Activated naive CD4-positive, alpha-beta T cell treated with anti-CD3 and anti-CD28 coated beads, Interleukin-2, amount 50 U/mL, for 72 hours (primary cell): ENCODE results near the gene POU2F1. TPM values are rescaled to one million over a fixed set of nuclear protein-coding genes. Genes with fewer than 3 reads are reported as not detected.

ENCODE experiments used
- ATAC-seq, 2 donors: fragments of 150-1000 bp; cut with Tn5 transposase; 2 replicates each; pipeline ENCODE4 v1.10.0; 2021; ENCODE audit warnings: mild to moderate bottlenecking in 2 of 2, moderate library complexity in 2 of 2
- DNase-seq, 2 donors: peaks; one replicate each; pipeline ENCODE4 v3.0.0; 2021 to 2022; ENCODE audit warnings: low spot score in 2 of 2
- H3K27ac Mint-ChIP-seq, 2 donors: one replicate each; pipeline ENCODE4 v1.8.0; 2022; ENCODE audit warnings: mild to moderate bottlenecking in 2 of 2, mixed read lengths in 2 of 2
- H3K36me3 Mint-ChIP-seq, 2 donors: one replicate each; pipeline ENCODE4 v1.8.0; 2022; ENCODE audit warnings: mixed read lengths in 2 of 2
- H3K9me3 Mint-ChIP-seq, 2 donors: one replicate each; pipeline ENCODE4 v1.8.0; 2022; ENCODE audit warnings: mixed read lengths in 2 of 2
- total RNA-seq, 2 donors: library from RNA; stranded (reverse); gene quantifications; one replicate each; pipeline ENCODE4 v1.2.3, GENCODE V29; 2022

The POU2F1 gene
- total RNA-seq, 2 donors from 2014 or later, result 32.0 to 32.1 TPM

DNA sequence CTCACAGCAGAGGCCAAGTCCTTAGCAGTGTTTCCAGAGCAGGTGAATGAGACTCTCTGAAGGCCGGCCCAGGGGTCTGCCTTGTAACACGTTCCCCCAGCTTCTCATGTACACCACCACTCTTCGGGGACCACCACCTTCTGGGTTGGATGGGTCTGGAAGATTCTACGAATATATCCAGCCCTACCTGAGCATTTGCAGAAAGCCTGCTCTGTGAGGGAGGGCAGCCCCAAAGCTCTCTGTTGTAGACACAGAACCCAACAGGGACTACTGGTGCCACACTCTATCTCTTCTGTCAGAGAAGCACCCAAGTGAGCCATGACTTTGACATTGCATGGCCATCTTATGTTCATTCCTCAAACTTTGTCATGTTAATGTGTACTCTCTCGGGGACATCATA is 235.8 kb downstream of the POU2F1 start:
- H3K36me3 Mint-ChIP-seq, result peaks cover 0 to 2% of the 10 kb centered on the region in 2 donors
- ATAC-seq (peak in 1 of 2 donors; percentile 31), DNase-seq (no peak)
- H3K9me3 Mint-ChIP-seq, result no peaks in the 10 kb centered on the region
- peak overlapping the region in 1 of 2 donors; percentile 81 for H3K27ac Mint-ChIP-seq

GRCh38 chr1:167456926-167457325 is 236.2 kb downstream of the POU2F1 start:
- Mint-ChIP-seq H3K27ac (peak overlapping the region; percentile 57 to 81), H3K9me3 (no peaks in the 10 kb centered on the region), H3K36me3 (no peaks in the 10 kb centered on the region)
- DNase-seq (no peak), ATAC-seq (no peak)

DNA sequence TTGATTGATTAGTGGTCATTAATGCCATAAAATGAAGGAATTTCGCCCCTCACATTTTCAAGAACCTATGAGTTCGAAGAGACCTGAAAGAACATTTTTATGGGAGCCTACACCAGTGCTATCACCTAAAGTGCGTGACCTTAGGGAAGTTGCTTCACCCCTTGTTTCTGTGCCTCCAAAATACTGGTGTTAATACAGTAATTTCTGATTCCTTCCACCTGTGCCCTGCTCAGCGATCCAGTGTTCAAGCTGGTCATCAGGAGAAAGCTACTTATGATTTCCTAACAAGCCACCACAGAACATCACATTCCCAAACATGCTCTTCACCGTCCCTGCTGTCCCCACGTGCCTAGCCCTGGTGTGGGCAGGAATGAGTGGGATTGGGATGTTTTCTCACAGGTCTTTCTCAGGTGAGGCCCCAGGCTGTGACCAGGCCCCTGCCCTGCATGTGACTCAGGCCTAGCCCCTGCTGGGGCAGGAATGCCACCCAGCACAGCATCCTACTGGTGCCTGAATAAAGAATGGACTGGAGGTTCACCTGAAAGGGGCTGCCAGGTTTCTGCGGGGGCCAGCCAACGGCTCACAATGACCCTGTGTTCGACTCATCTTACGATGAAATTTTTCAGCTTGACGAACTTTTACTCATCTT is 237.4 kb downstream of the POU2F1 start:
- Mint-ChIP-seq H3K9me3 (no peaks in the 10 kb centered on the region), H3K36me3 (peaks cover 0 to 3% of the 10 kb centered on the region in 2 donors), H3K27ac (no peak overlapping the region)
- DNase-seq (no peak), ATAC-seq (no peak)

GRCh38 chr1:167460836-167461235 is 240.2 kb downstream of the POU2F1 start:
- peak; percentile 19 to 76 for ATAC-seq
- H3K27ac Mint-ChIP-seq, result peak overlapping the region; percentile 44 to 63
- no peaks in the 10 kb centered on the region for H3K9me3 Mint-ChIP-seq
- peak in 1 of 2 donors; percentile 75 for DNase-seq
- peaks cover 4 to 7% of the 10 kb centered on the region in 2 donors for H3K36me3 Mint-ChIP-seq

- ATAC-seq (peak in 1 of 2 donors; percentile 14), DNase-seq (no peak)
- Mint-ChIP-seq H3K27ac (peak overlapping the region; percentile 47 to 53), H3K36me3 (peaks cover 4 to 7% of the 10 kb centered on the region in 2 donors), H3K9me3 (no peaks in the 10 kb centered on the region)
These were observed 241.7 kb downstream of the POU2F1 start for GRCh38 chr1:167462341-167462740.

DNA sequence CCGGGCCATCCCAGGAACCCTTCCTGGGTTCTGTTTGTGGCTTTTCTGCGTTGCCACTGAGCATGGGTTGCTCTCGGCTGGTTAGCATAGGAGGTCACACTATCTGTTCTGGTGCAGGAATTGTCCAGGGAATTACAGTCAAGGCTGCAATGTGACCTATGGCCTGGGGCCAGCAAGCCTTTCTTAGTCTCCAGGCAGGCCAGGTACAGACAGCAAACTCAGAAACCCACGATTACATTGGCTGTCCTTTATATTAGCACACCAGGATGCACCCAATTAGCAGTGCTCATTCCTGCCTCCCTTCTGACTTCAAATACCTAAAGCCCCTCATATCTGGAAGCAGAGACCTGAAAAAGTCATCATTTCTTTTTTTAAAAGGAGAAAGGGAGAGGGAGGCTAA is 242.4 kb downstream of the POU2F1 start:
- peaks cover 4 to 7% of the 10 kb centered on the region in 2 donors for H3K36me3 Mint-ChIP-seq
- no peaks in the 10 kb centered on the region for H3K9me3 Mint-ChIP-seq
- DNase-seq (no peak), ATAC-seq (no peak)
- peak overlapping the region; percentile 47 to 53 for H3K27ac Mint-ChIP-seq

- ATAC-seq (no peak), DNase-seq (no peak)
- peak overlapping the region in 1 of 2 donors; percentile 76 for H3K27ac Mint-ChIP-seq
- H3K9me3 Mint-ChIP-seq, result no peaks in the 10 kb centered on the region
- peaks cover 4 to 7% of the 10 kb centered on the region in 2 donors for H3K36me3 Mint-ChIP-seq
These were observed 243.3 kb downstream of the POU2F1 start for GRCh38 chr1:167463875-167464575.

DNA sequence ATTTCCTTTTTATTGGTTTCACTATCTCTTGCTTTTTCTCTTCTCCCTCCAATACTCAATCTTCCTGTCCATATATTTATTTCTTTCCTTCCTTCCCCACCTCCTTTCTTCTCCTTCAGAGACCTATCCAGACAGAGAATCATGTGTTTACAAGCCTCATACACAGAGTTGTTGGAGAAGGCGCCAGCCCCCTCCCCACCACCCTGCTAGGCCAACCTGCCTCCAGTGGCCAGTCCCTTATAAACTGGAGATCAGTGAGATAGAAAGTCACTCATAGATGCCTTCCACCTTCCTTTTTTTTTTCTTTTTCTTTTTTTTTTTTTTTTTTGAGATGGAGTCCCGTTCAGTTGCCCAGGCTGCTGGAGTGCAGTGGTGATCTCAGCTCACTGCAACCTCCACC is 244.3 kb downstream of the POU2F1 start:
- DNase-seq (no peak), ATAC-seq (no peak)
- Mint-ChIP-seq H3K27ac (peak overlapping the region; percentile 6 to 76), H3K9me3 (no peaks in the 10 kb centered on the region), H3K36me3 (peaks cover 4 to 7% of the 10 kb centered on the region in 2 donors)

GRCh38 chr1:167465743-167466142 is 245.1 kb downstream of the POU2F1 start:
- no peak for ATAC-seq
- H3K9me3 Mint-ChIP-seq, result no peaks in the 10 kb centered on the region
- DNase-seq, result no peak
- peak overlapping the region; percentile 6 to 76 for H3K27ac Mint-ChIP-seq
- H3K36me3 Mint-ChIP-seq, result peaks cover 4 to 7% of the 10 kb centered on the region in 2 donors

- H3K27ac Mint-ChIP-seq, result peak overlapping the region in 1 of 2 donors; percentile 79
- H3K9me3 Mint-ChIP-seq, result no peaks in the 10 kb centered on the region
- ATAC-seq (peak; percentile 68 to 72), DNase-seq (no peak)
- H3K36me3 Mint-ChIP-seq, result peaks cover 4 to 7% of the 10 kb centered on the region in 2 donors
These were observed 246.5 kb downstream of the POU2F1 start for GRCh38 chr1:167467126-167467710.

- peaks cover 4 to 7% of the 10 kb centered on the region in 2 donors for H3K36me3 Mint-ChIP-seq
- peak overlapping the region in 1 of 2 donors; percentile 79 for H3K27ac Mint-ChIP-seq
- DNase-seq (no peak), ATAC-seq (no peak)
- no peaks in the 10 kb centered on the region for H3K9me3 Mint-ChIP-seq
These were observed 247.1 kb downstream of the POU2F1 start for GRCh38 chr1:167467752-167468151.

DNA sequence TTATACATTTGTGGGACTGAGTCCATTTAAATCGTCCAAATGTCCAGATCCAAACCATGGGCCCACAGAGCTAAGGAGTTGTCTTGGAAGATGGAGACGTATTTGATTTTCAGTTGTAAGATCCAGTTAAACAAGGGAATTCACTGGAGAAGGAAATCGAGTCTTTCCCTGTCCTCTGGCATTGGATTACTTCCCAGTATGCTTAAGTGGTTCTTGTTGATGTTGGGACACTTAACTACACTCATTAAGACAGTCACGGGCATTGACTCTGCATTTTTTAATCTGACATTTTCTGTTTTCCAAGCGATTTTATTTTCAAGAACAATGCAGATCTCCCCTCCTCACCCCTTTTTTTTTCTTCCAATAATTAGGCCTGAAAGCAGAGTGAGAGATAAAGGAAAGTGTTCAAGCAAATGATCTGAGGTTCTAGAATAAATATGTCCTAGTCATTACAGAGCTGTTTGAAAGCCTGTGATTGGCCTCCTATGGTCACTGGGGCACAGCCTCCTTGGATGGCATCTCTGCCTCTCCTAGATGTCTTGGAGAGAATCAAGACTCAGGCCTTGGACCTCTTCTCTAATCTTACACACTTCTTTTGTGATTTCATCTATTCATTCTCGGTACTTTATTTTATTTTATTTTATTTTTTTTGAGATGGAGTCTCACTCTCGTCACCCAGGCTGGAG is 248.7 kb downstream of the POU2F1 start:
- Mint-ChIP-seq H3K36me3 (peaks cover 0 to 19% of the 10 kb centered on the region in 2 donors), H3K27ac (peak overlapping the region; percentile 53 to 79), H3K9me3 (no peaks in the 10 kb centered on the region)
- ATAC-seq (no peak), DNase-seq (no peak)

DNA sequence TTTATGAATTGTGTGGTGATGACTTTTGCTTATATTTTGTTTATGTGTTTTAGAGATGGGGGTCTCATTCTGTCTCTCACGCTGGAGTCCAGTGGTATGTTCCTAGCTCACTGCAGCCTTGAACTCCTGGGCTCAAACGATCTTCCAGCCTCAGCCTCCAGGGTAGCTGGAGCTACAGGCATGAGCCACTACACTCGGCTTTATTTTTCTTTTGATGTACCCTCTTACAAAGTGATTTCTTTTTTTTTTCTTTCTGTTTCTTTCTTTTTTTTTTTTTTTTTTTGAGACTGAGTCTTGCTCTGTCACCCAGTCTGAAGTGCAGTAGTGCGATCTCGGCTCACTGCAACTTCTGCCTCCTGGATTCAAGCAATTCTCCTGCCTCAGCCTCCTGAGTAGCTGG is 250.9 kb downstream of the POU2F1 start:
- ATAC-seq (no peak), DNase-seq (no peak)
- Mint-ChIP-seq H3K27ac (peak overlapping the region; percentile 85 to 96), H3K36me3 (peaks cover 0 to 22% of the 10 kb centered on the region in 2 donors), H3K9me3 (no peaks in the 10 kb centered on the region)

DNA sequence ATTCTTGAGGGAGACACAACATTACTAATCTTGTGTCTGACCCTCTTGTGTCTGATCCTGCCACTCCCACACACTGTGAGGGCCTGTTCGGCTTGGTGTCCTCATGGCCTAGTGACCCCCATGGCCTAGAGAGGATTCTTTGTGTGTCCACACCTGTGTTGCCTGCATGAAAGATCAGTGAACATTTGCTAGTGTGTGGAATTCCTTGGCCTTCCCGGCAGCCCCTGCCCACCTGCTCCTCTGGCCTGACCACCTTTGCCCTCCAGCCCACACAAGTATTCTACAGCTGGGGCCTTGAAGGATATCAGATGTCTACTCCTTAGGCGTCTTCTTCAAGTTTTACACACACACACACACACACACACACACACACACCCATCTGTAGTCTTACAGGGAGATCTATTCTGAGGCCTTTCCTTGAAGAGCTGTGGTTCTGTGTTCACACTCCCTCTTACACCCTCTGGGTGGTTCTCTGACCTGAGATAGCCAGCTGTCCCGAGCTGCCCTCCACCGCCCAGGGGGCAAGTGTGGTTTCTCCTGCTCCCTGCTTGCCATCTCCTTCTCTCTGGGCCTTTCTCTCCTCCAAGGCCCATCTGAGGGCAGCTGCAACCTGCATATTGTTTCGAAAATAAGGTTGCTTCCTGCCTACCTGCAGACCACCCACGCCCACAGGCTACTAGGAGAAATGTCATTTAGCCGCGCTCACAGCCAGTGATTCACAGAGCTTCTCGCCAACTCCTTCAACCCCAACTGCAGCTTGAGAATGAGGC is 252.3 kb downstream of the POU2F1 start:
- Mint-ChIP-seq H3K27ac (peak overlapping the region; percentile 85 to 89), H3K9me3 (no peaks in the 10 kb centered on the region), H3K36me3 (peaks cover 4 to 36% of the 10 kb centered on the region in 2 donors)
- no peak for DNase-seq
- ATAC-seq, result peak; percentile 58 to 60

DNA sequence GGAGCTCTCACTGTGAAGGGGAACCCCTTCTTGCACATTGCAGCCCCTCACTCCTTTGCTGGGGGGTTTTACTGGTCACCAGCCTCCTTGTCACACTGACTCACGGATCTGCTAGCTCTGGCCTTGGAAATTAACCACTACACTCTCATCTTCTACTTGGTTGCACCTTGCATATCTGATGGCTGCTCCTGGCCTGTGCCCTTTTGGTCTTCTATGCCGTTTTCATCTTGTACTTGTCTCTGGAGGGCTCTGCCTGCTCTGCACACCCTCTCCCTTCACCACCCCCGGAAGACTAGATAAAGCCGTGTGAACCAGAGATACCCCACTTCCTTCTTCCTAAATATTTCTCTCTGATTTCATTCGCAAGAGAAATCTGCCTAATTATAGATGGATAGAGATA is 253.1 kb downstream of the POU2F1 start:
- Mint-ChIP-seq H3K36me3 (peaks cover 11 to 44% of the 10 kb centered on the region in 2 donors), H3K27ac (peak overlapping the region; percentile 78 to 85), H3K9me3 (no peaks in the 10 kb centered on the region)

GRCh38 chr1:167474191-167474641 is 253.5 kb downstream of the POU2F1 start:
- H3K9me3 Mint-ChIP-seq, result no peaks in the 10 kb centered on the region
- peak overlapping the region; percentile 78 to 85 for H3K27ac Mint-ChIP-seq
- ATAC-seq (peak; percentile 68), DNase-seq (no peak)
- H3K36me3 Mint-ChIP-seq, result peaks cover 11 to 44% of the 10 kb centered on the region in 2 donors

More for the DNA sequence above, 253.1 kb downstream of the POU2F1 start:
- peak; percentile 65 to 74 for ATAC-seq
- no peak for DNase-seq
